Osteocyte (in vitro differentiated cells): ENCODE results near the gene BHLHE23. TPM values are rescaled to one million over a fixed set of nuclear protein-coding genes. Genes with fewer than 3 reads are reported as not detected.

Experiments
- DNase-seq: peaks from one replicate; pipeline ENCODE4 v3.0.0; 2021; ENCODE audit warnings: mixed read lengths; ENCODE audit not compliant: unreplicated experiment; ENCODE audit errors: extremely low spot score
- H3K27ac Mint-ChIP-seq: one replicate; pipeline ENCODE4 v1.8.0; 2021; ENCODE audit warnings: mild to moderate bottlenecking, mixed read lengths; ENCODE audit not compliant: unreplicated experiment
- H3K27me3 Mint-ChIP-seq: one replicate; pipeline ENCODE4 v1.8.0; 2021; ENCODE audit warnings: mixed read lengths; ENCODE audit not compliant: unreplicated experiment
- H3K36me3 Mint-ChIP-seq: one replicate; pipeline ENCODE4 v1.8.0; 2021; ENCODE audit warnings: mixed read lengths; ENCODE audit not compliant: unreplicated experiment
- H3K4me1 Mint-ChIP-seq: one replicate; pipeline ENCODE4 v1.8.0; 2021; ENCODE audit warnings: mixed read lengths; ENCODE audit not compliant: unreplicated experiment
- H3K4me3 Mint-ChIP-seq: one replicate; pipeline ENCODE4 v1.8.0; 2021; ENCODE audit warnings: mild to moderate bottlenecking, moderate library complexity, mixed read lengths; ENCODE audit not compliant: unreplicated experiment
- H3K9me3 Mint-ChIP-seq: one replicate; pipeline ENCODE4 v1.8.0; 2021; ENCODE audit warnings: mixed read lengths; ENCODE audit not compliant: unreplicated experiment
- CTCF ChIP-seq: fragments of 200-600 bp; sonication (generic); IDR thresholded peaks from 2 replicates; pipeline ENCODE4 v1.5.0; 2021; ENCODE audit warnings: antibody characterized with exemption, mild to moderate bottlenecking, moderate library complexity
- total RNA-seq: library from RNA; stranded (reverse); gene quantifications from 2 replicates; pipeline ENCODE4 v1.2.1, GENCODE V29; 2021

Gene BHLHE23
- total RNA-seq, 1 donor from 2014 or later: not detected

GRCh38 chr20:63007646-63008488, 1.1 kb upstream of the BHLHE23 start:
- H3K27me3 Mint-ChIP-seq: peaks cover 28% of the 10 kb centered on the region
- peaks cover 8% of the 10 kb centered on the region for H3K4me1 Mint-ChIP-seq
- H3K9me3 Mint-ChIP-seq: peaks cover under 1% of the 10 kb centered on the region
- H3K27ac Mint-ChIP-seq: no peak overlapping the region
- no peak for TF ChIP-seq CTCF
- no peak for DNase-seq
- no peak overlapping the region for H3K4me3 Mint-ChIP-seq
- H3K36me3 Mint-ChIP-seq: no peaks in the 10 kb centered on the region

- Mint-ChIP-seq H3K27ac (no peak overlapping the region), H3K4me3 (no peak overlapping the region), H3K27me3 (peaks cover 29% of the 10 kb centered on the region), H3K36me3 (no peaks in the 10 kb centered on the region), H3K9me3 (no peaks in the 10 kb centered on the region), H3K4me1 (peaks cover 8% of the 10 kb centered on the region)
- no peak for TF ChIP-seq CTCF
- no peak for DNase-seq
These were observed 539 bp upstream of the BHLHE23 start for GRCh38 chr20:63007360-63007645.

GRCh38 chr20:63005862-63006539, 763 bp downstream of the BHLHE23 start:
- H3K27ac Mint-ChIP-seq: no peak overlapping the region

GRCh38 chr20:63005365-63005861, 1.4 kb downstream of the BHLHE23 start:
- H3K27me3 Mint-ChIP-seq: peaks cover 34% of the 10 kb centered on the region
- peaks cover 8% of the 10 kb centered on the region for H3K4me1 Mint-ChIP-seq
- no peak for TF ChIP-seq CTCF
- DNase-seq: no peak
- H3K36me3 Mint-ChIP-seq: no peaks in the 10 kb centered on the region
- no peak overlapping the region for H3K27ac Mint-ChIP-seq
- no peaks in the 10 kb centered on the region for H3K9me3 Mint-ChIP-seq
- H3K4me3 Mint-ChIP-seq: no peak overlapping the region

More at GRCh38 chr20:63005862-63006539, 763 bp downstream of the BHLHE23 start:
- H3K9me3 Mint-ChIP-seq: no peaks in the 10 kb centered on the region
- H3K36me3 Mint-ChIP-seq: no peaks in the 10 kb centered on the region
- H3K4me3 Mint-ChIP-seq: no peak overlapping the region
- H3K27me3 Mint-ChIP-seq: peaks cover 33% of the 10 kb centered on the region
- no peak for DNase-seq
- H3K4me1 Mint-ChIP-seq: peaks cover 8% of the 10 kb centered on the region
- no peak for TF ChIP-seq CTCF
